Hepatocyte (in vitro differentiated cells): Measurements from ENCODE around the gene CREB5.

ENCODE experiments used
- CTCF ChIP-seq: fragments of 200-600 bp; sonication (generic); IDR thresholded peaks from 2 replicates; pipeline ENCODE4 v1.5.1; 2016; ENCODE audit warnings: antibody characterized with exemption, mild to moderate bottlenecking; ENCODE audit not compliant: poor library complexity
- EZH2 ChIP-seq: fragments of 200-600 bp; sonication (generic); IDR thresholded peaks from 2 replicates; pipeline ENCODE4 v1.6.1; 2016; ENCODE audit warnings: antibody characterized with exemption, mild to moderate bottlenecking, borderline replicate concordance
- EZH2phosphoT487 ChIP-seq: fragments of 200-600 bp; sonication (generic); IDR thresholded peaks from one replicate; pipeline ENCODE4 v1.6.1; 2018; ENCODE audit warnings: antibody characterized with exemption, mild to moderate bottlenecking, low read depth, moderate library complexity; ENCODE audit not compliant: unreplicated experiment, severe bottlenecking

GRCh38 chr7:28512668-28513440 is 100.5 kb downstream of the CREB5 start:
- TF ChIP-seq CTCF = no peak
- no peak for TF ChIP-seq EZH2
- no peak for TF ChIP-seq EZH2phosphoT487
